DMS 273 (cell line): ENCODE data around the gene SMIM33.
"Not testable (repeated sequence)": the region's sequence is repeated elsewhere in the genome, so short reads cannot be mapped to it uniquely, and the experiment has no call there.

Experiments used
- DNase-seq: peaks from one replicate; lab custom pipeline; 2025; ENCODE audit not compliant: unreplicated experiment; lab: John Stamatoyannopoulos, UW

The SMIM33 gene

DNA sequence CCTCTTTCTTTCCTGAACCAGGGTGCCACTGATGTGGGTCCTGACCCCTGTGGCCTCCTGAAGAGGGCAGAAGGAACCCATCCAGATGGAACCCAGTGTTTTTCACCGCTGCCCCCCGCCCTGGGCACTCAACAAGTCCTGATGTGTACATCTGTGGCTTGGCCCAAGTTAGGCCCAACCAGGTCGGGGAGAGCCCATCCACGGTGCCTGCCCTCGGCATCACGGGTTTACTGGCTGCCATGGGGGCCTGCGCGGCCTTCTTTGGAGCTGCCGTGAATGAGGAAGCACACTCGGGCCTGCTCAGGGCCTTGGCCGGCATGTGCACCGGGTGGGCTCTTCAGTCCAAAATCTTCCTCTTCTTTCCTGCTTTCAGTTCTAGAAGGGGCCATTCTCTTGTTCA is 14.0 kb upstream of the SMIM33 start:
- DNase-seq: no peak

- DNase-seq: no peak
Measured at GRCh38 chr5:139457241-139457640, 13.6 kb upstream of the SMIM33 start.

- no peak for DNase-seq
Measured at GRCh38 chr5:139457653-139458306, 13.0 kb upstream of the SMIM33 start.

DNA sequence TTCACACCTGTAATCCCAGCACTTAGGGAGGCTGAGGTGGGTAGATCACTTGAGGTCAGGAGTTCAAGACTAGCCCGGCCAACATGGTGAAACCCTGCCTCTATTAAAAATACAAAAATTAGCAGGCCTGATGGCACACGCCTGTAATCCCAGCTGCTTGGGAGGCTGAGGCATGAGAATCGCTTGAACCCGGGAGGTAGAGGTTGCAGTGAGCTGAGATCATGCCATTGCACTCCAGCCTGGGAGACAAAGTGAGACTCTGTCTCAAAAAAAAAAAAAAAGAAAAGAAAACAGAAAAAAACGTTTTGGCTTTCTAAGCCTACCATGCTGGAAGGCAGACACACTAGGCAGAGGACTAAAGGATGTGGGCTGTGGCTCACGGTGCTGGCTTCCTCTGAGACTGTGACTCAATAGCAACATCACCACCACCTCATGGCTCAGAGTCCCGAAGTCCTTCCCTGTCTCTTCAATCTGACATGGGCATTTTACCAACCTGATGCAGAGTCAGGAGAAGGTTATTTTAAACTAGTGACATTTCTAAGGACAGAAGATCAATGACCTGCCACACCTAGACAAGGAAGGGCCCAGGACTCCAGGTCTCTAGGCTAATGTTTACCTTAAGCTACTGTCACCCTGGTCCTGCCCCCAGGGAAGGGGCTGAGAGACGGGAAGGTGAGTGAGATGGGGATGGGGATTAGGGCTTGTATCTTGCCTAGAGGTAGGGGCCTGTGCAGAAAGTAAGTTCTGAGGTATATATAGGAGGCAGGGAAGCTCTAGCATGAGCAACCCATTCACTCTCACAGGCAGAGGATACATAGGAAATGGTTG is 12.0 kb upstream of the SMIM33 start:
- DNase-seq: no peak

GRCh38 chr5:139459451-139459934 is 11.3 kb upstream of the SMIM33 start:
- no peak for DNase-seq

GRCh38 chr5:139460455-139460854 is 10.3 kb upstream of the SMIM33 start:
- no peak for DNase-seq

DNA sequence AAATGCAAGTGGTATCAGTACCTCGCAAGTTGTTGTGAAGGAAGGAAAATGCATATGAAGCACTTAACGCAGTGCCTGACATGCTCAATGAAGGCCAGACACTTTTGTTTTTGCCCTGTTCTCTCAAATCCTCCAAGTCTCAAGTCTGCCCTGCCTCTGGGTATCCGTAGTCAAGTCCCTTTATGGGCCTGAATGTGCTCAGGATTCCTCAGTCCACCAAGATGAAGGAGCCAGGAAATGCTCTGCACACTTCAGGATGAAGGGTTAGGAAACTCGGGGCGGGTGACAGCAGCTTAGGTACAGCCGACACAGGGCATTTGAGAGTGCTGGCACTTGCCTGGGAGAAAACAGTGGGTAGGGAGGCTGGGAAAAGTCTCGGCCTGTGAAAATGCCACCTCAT is 9.6 kb upstream of the SMIM33 start:
- no peak for DNase-seq

DNA sequence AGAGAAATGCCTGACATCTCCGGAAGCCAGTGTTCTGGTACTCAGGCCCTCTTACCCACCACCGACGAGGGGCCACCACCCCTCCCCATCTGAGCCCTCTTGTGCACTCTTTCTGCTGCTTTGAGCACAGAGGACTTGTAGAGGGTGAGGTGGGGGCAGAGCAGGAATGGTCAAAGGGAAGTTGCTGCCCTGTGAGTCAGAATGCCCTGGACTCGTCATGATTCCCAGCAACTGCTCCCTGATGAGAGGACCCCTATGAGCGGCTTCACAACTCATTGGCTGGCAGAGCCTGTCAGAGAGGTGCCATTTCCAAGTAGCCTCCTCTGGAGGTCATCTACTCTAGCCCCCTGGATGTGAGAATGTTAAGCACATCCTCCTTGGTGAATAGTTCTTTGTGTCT is 9.1 kb upstream of the SMIM33 start:
- no peak for DNase-seq

GRCh38 chr5:139462586-139463276 is 8.1 kb upstream of the SMIM33 start, which contains the start of gene ECSCR:
TSS of gene ECSCR (minus strand) at chr5:139462743. CDS start at chr5:139462670, 73 bp downstream.
- no peak for DNase-seq

GRCh38 chr5:139468421-139468931 is 2.3 kb upstream of the SMIM33 start:
- DNase-seq: no peak

- peak; percentile 32 for DNase-seq
Measured at GRCh38 chr5:139472386-139473030, 1.7 kb downstream of the SMIM33 start.

DNA sequence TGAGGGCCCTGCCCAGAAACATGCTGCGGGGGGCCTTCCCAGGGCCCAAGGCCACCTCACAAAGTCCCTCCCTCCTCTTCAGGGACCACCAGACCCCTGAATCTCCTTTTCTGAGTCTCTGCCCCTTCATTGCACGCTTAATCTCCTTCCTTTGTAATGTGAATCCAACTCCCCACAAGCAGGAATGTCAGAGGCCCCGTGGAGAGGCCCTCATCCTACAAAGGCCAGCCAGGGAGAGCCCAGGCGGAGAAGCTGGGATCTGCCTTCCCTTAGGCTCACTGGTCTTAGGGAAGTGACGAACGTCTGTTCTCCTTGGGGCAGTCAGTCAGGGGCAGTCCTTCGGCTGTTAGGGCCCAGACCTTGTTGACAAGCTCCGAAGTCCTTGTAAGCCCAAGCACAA is 2.3 kb downstream of the SMIM33 start:
- no peak for DNase-seq

DNA sequence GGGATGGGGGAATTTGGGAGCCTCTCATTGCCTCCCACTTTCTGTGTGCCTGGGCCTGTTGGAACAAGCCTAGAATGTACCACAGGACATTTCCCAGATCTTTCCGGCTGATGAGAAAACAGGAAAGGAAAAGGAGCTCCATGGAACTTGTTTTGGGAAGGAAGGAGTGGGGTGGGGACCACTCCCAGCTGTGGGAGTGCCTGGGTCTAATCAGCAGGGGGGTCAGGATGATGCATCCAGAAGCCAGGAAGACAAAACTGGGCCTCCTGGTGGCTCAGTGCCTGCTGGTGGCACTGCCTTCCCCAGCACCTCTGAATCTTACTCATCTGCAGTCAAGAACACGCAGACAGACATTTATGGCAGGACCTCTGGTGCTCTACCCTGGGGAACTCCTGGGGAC is 2.8 kb downstream of the SMIM33 start:
- DNase-seq: peak; percentile 62

DNA sequence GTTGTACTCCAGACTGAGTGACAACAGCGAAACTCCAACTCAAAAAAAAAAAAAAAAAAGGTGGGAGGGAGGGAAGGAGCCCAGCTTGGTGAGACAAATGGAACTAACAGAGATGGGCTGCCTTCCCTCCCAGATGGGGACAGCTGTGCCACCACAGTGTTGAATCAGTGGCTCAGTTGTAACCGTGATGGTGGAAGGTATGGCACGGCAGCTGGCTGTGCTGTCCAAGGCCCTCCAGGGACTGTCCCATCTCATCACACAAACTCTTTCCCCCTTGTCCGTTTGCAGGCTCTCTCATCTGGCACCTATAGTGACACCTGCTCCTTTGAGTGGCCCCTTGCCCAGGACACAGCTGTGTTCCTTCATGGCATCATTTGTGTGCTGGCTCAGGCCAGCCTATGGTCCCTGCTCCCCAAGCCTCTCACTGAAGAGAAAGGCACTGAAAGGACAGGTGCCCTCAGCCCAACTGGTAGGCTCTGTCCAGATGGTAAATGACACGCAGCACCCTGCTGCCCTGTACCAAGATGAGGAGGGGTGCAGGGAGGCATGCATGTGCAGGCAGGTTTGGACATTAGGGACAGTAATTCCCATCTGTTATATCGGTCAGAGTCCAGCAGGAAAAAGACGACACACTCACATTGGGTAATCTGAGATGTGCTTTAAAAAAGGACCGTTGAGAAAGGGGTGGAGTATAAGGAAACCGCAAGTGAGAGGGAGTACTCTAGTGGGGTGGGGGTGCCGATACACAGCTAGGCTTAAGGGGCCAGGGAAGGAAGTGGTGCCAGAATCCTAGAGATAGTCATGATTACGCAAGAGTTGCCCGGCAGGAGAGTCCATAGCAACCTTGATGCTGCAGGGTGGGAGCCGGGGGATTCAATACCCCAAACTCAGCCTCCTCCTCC is 4.3 kb downstream of the SMIM33 start:
- DNase-seq: peak; percentile 93

- no peak for DNase-seq
Measured at GRCh38 chr5:139475865-139476617, 5.2 kb downstream of the SMIM33 start.

DNA sequence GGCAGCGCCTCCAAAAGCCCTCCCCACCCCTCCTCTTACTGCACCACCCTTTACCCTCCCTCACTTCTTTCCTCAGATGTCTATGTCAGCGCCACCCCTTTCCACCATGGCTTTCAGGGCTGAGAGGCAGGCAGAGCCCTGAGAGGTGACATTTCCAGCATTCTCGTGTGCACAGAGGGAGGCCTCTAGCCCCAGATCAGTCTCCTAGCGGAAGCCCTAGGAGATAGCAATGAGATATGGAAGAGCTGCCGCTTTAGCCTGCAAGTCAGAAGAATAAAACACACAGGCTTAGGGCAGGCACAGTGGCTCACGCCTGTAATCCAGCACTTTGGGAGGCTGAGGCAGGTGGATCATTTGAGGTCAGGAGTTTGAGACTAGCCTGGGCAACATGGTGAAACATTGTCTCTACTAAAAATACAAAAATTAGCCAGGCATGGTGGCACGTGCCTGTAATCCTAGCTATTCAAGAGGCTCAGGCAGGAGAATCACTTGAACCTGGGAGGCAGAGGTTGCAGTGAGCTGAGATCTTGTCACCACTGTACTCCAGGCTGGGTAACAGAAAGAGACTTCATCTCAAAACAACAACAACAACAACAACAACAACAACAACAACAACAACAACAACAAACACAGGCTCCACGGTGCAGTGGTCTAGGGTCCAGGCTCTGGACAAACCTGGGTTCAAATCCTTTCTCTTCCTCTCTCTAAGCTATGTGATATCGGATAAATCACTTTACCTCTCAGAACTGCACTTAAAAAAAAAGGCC is 8.0 kb downstream of the SMIM33 start:
- DNase-seq: not testable (repeated sequence)

GRCh38 chr5:139479729-139480128 is 8.9 kb downstream of the SMIM33 start:
- DNase-seq: not testable (repeated sequence)

GRCh38 chr5:139481122-139481533 is 10.3 kb downstream of the SMIM33 start:
- DNase-seq: peak; percentile 28
